Neural progenitor cell (in vitro differentiated cells): ENCODE results near the gene HEMK1.

Source experiments
- EZH2 ChIP-seq: fragments of 200-600 bp; sonication (generic); IDR thresholded peaks from 2 replicates; pipeline ENCODE4 v1.6.1; 2017; ENCODE audit warnings: antibody characterized with exemption, mild to moderate bottlenecking, moderate library complexity
- EZH2phosphoT487 ChIP-seq: fragments of 200-600 bp; sonication (generic); IDR thresholded peaks from 2 replicates; pipeline ENCODE4 v1.6.1; 2017; ENCODE audit warnings: antibody characterized with exemption
- TF ChIP-seq, protein P1 (sequence below): fragments of 200-600 bp; sonication (generic); IDR thresholded peaks from 2 replicates; pipeline ENCODE4 v1.5.1; 2017; ENCODE audit warnings: antibody characterized with exemption, mild to moderate bottlenecking

DNA sequence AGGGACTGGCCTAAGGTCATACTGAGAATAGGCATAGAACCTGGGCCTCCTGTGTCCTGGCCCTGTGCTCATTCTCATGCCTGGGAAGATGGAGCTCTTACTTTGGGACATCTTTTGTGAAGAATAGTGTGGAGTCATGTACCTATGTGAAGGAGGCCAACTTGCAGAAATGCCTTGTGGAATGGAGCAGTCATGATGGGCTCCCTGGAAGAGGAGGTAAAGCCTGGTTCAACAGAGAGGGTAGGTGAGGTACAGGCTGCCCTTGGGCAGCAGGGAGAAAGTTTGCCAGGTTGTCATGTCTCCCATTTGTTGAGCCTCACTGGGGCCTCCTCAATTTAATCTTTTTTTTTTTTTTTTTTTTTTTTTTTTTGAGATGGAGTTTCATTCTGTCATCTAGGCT is 65.7 kb downstream of the HEMK1 start:
- TF ChIP-seq, protein P1, sequence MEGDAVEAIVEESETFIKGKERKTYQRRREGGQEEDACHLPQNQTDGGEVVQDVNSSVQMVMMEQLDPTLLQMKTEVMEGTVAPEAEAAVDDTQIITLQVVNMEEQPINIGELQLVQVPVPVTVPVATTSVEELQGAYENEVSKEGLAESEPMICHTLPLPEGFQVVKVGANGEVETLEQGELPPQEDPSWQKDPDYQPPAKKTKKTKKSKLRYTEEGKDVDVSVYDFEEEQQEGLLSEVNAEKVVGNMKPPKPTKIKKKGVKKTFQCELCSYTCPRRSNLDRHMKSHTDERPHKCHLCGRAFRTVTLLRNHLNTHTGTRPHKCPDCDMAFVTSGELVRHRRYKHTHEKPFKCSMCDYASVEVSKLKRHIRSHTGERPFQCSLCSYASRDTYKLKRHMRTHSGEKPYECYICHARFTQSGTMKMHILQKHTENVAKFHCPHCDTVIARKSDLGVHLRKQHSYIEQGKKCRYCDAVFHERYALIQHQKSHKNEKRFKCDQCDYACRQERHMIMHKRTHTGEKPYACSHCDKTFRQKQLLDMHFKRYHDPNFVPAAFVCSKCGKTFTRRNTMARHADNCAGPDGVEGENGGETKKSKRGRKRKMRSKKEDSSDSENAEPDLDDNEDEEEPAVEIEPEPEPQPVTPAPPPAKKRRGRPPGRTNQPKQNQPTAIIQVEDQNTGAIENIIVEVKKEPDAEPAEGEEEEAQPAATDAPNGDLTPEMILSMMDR, result no peak
- no peak for TF ChIP-seq EZH2phosphoT487
- TF ChIP-seq EZH2, result no peak
